T47D (cell line): ENCODE measurements around the gene UQCC3.
A peak's percentile ranks its signal among the peaks of the same experiment; 100 is the strongest.
"Not testable (repeated sequence)": the region's sequence is repeated elsewhere in the genome, so short reads cannot be mapped to it uniquely, and the experiment has no call there.

Source experiments
- DNase-seq, 2 experiments: peaks; one replicate each; pipeline versions ENCODE4 v3.0.0 to v3.0.0-alpha.2; 2011 to 2012; ENCODE audit warnings: low read depth in 1 of 2, low spot score in 1 of 2
- JUND ChIP-seq: IDR thresholded peaks from 2 replicates; pipeline ENCODE4 v1.6.1; 2012; ENCODE audit warnings: low read depth
- in situ Hi-C: cut with HindIII; loops from 2 replicates; pipeline ENCODE4 v1.10.0; 2016; ENCODE audit warnings: low sequenced_read_pairs, low pct_unique_long_range_greater_than_20kb

The UQCC3 gene

DNA sequence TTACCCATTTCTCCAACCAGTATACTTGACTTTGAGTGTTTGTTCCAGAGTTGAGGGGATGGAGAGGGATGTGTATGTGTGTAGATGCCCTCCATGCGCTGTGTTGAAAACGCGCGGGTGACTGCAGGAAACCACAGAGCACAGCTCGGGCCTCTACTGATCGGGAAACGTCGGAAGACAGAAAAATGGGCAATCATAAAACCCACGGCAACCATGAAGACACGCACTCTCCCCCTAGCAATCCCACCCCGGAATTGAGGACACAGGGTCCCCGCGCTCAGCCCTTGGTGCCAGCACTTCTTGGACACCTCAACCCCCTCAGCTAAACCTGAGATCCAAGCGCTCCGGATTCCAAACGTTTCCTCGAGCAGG, 251 bp upstream of the UQCC3 start:
- in situ Hi-C loops = no loop called here
- no peak for TF ChIP-seq JUND
- DNase-seq = no peak

DNA sequence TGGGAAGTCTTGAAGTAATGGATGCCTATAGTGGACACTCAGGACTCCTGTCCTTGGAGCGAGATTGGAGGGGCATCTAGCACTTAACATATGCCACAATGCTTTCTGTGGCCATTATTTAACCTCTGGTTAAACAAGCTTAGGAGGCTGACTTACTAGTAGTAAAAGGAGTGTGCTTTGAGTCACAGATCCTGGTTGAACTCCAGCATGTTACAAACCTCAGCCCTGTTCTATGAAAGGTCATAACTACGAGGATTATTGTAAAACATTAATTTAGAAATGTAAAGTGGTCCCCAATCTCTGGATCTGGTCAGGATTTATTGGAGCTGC, 1.7 kb downstream of the UQCC3 start:
- no peak for DNase-seq
- no peak for TF ChIP-seq JUND
- in situ Hi-C loops = no loop called here

DNA sequence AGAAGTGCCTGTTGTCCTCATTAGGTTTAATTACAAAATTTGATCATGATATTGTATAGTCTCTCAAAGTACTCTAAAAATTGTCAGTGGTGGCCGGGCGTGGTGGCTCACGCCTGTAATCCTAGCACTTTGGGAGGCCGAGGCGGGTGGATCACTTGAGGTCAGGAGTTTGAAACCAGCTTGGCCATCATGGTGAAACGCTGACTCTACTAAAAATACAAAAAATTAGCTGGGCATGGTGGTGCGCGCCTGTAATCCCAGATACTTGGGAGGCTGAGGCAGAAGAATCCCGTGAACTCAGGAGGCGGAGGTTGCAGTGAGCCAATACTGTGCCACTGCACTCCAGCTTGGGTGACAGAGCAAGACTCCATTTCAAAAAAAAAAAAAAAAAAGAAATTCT, 3.9 kb downstream of the UQCC3 start:
- DNase-seq, in situ Hi-C loops: not testable (repeated sequence)

DNA sequence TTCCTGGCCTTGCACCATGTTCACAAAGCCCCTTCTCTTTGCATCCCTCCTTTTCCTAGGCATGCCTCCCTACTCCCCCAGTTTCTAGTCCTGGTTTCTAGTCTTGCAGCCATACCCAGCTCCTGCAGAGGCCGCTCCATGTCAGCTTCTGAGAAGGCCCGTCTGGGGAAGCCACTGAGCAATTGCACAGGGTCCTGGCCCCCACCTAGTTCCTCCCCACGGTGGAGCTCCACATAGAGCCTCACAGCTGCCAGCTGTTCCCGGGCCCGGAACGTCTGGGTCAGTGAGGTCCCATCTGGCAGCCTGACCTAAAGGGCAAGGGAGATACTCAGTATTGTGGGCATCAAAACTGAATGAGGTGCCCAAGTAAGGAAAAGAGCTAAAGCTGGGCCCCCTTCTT, 5.2 kb downstream of the UQCC3 start:
- in situ Hi-C loops = no loop called here
- TF ChIP-seq JUND = no peak

DNA sequence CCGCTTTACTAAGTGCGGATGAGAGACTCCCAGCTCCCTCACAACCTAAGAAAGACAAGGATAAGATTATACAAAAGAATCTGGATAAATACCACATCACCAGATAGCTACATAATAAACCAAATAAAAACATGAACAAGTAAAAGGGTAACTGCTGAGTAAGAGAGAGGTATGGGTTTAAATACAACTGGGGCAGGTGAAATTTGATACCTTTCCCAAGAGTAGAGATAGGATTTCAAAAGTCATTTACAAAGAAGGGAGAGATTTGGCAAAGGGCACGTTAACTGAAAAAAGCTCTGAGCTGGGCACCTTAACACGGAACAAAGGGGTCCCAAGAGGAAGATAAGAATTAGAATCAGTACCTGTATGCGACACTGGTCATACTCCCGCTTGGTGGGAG, 5.7 kb downstream of the UQCC3 start:
- no peak for DNase-seq
- no peak for TF ChIP-seq JUND
- in situ Hi-C loops = no loop called here

More for the DNA sequence above, 5.2 kb downstream of the UQCC3 start:
- DNase-seq = no peak

DNA sequence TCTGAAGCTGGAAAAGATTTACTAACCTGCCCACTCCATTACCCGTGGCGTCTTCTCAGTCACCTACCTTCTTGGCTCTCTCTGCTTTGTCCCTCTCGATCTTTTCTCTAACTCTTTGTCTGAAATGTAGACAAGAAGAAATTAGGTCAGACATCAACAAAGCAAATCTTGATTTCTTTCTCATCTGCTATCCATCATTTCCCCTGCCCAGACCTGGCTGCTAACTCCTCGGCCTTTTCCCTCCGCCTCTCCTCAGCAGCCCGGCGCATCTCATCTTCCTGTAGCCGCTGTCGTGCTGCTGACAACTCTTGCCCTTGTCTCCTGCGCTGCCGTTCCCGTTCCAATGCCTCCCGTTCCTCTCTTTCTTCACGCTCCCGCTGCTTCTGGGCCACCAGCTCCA, 6.2 kb downstream of the UQCC3 start:
- no peak for DNase-seq
- no peak for TF ChIP-seq JUND
- in situ Hi-C loops = no loop called here

DNA sequence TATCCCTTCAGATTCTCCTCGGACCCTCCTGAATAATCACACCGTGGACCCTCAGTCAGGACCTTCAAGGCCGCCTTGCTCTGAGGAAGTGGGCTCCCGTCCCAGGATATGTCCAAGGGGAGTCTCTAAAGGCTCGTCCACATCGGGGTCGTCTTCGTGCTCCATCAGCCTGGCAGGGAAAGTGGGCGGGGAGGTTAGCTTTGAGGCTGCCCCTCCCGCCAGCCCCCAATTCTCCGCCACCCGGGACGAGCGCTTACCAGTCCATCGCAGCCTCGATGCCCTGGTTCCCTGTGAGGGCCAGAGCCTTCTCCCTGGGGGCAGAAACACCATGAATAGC, 6.9 kb downstream of the UQCC3 start:
- DNase-seq = no peak
- in situ Hi-C loops = no loop called here

DNA sequence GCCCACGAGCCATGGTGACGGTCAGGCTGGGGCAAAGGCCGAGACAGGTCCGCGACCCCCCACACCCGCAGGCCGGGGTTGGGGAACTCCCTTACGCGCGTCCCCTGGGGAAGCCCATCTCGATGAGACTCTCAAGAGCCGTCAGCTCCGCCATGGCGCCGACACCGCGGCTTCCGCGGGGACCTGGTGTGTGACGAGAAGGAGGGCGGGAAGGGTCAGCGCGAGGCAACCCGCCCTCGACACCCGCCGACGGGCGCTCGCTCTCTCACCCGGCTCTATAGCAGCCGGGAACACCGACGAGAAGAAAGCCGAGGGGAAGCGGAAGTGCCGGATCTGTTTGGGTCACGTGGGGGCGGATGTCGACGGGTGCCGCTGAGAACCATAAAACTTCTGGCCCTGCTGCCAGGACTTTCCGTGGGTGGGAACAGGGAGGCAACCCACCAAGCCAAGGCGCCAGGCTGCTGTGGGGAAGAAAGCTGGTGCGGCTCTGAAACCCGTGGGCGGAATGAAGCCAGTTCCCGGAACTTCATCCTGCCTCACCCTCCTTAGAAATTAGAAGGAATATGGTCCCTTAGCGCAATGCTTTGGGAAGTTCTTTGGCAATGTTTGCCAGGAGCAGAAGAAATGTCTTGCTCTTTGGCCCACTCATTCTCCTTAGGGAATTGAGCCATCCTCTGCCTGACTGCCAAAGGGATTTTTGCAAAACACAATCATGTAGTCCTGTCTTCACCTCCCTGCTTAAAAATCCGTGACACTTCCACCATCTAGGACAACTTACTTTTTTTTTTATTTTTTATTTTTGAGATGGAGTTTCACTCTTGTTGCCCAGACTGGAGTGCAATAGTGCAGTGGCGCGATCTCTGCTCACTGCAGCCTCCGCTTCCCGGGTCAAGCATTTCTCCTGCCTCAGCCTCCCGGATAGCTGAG, 7.6 kb downstream of the UQCC3 start, which contains the start of gene UBXN1:
TSS of gene UBXN1 (minus strand) at position 304 of the 927 bp plus-strand sequence. CDS start at position 154, 150 bp downstream.
- in situ Hi-C loops = no loop called here
- peak; percentile 89 to 92 for DNase-seq
- no peak for TF ChIP-seq JUND

More for the DNA sequence above, 6.9 kb downstream of the UQCC3 start:
- no peak for TF ChIP-seq JUND

DNA sequence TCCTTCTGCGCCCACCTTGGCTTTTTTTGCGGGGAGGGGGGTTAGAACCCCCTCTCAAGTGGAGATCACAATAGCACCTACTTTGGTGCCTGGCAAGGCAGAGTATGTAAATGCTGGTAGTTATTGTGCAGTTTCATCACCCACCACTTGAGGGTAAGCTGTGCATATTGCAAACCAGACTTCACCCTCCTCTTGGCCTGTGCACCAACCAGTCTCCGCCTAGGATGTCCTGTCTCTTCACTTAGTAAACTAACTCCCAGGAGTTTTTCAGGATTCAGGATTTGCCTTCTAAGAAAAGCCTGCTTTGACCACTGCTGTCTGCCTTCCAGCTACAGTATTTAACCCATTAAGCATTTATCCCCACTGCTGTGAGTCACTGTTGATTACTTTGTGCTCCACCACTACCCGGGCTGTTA, 9.4 kb downstream of the UQCC3 start:
- in situ Hi-C loops = no loop called here
- peak; percentile 91 to 92 for DNase-seq
- TF ChIP-seq JUND = no peak

DNA sequence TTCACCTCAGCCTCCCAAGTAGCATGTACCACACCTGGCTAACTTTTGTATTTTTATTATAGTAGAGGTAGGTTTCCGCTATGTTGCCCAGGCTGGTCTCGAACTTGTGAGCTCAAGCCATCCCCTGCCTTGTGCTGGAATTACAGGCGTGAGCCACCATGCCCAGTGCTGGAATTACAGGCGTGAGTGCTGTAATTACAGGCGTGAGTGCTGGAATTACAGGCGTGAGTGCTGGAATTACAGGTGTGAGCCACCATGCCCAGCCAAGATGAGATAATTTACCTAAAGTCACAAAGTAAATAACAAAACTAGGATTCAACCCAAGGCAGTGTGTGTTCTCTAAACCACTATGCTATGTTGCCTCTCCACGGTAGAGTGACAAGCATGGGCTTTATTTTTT, 11.0 kb downstream of the UQCC3 start:
- DNase-seq = peak; percentile 49 to 69
- in situ Hi-C loops = no loop called here

DNA sequence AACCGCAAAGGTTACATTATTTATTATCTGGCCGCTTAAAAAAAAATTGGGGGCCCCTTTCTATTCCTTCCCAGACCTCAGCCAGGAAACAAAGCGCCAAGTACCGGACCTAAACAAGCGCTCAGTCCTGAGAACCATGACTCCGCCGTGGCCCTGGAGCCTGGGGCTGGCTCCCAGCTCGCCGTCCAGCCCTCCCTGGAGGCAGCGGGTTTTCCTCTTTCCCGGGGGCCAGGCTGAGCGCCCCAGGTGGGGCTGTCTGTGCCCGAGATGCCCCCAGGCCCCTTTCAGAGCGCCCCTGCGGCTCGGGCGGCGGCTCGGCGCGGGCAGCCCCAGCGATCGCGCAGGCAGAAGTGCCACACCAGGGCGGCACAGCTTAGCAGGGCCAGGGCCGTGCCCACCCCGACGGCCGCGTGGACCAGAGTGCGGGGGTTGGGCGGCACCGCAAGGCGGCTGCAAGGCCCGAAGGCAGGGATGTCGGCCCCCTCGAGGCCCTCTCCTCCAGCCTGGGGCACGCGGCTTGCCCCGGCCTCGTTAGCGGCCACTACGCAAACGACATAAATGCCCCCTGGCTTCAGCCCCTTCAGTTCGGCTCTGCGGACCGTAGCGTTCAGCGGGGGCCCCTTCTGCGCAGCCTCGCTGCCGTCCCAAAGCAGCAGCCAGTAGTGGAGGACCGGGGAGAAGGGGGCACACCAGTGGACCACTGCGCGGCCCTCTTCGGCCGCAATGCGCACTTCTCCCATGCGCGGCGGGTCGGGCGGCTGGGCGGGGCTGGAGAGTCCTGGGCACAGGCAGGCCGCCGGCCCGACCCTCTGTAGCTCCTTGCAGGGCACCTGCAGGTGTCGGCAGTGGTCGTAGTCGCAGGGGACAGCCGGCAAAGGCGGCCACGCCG, 16.3 kb downstream of the UQCC3 start:
- in situ Hi-C loops = no loop called here
- no peak for TF ChIP-seq JUND
- no peak for DNase-seq

More for the DNA sequence above, 11.0 kb downstream of the UQCC3 start:
- no peak for TF ChIP-seq JUND

DNA sequence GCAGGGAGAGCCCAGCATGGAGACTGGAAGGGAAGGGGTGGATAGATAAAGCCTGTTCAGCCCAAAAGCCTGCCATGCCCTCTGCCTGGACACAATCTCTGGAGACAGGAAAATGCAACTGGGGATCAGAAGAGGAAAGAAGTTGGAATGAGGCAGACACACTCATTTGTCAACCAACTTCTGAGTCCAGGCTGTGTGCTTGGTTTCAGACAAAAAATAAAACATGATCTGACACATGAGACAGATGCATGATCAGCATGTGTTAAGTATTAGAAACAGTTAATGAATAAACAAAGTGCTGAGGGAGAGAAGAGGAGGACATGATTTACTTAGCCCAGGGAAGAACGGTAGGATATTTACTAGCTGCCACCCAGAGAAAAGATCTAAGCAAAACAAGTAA, 17.0 kb downstream of the UQCC3 start:
- in situ Hi-C loops = no loop called here
- DNase-seq = no peak
- TF ChIP-seq JUND = no peak

DNA sequence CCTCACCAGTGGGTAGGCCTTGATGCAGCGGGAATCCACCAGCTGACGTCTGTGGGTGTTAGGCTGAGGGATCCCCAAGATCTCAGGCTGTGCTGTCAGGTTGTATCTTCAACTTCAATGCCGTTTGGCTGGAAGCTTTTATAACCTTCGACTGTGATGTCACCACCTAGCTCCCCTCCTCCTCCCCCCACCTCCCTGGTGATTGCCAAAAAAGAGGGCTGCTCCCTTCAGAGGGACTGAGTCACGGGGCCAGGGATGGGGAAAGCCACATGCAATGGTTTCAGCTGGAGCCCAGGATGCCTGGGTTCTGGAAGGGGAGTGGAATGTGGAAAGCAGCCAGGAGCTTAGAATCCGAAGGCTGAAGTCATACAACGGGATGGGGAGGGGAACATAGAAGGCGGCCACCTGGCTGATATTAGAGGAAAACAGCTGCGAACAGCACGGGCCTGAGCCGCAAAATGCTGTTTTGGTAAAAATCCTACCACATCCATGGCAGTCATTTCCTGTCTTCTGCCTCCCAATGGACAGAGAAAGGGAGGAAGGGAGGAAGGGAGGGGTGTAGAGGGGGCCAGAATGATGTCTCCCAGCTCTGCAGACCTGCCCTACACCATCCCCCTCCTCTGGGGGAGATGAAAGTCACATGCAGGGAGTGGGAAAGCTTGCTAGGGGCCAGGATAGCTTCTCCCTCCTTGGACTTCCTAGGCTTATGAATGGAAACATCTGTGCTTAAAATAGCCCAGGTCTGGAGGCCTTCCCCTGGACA, 18.1 kb downstream of the UQCC3 start, which contains the start of gene LRRN4CL:
TSS of gene LRRN4CL (minus strand) at position 110 of the 763 bp plus-strand sequence. CDS start 1,022 bp downstream, outside the sequence.
- no peak for DNase-seq
- in situ Hi-C loops = no loop called here

DNA sequence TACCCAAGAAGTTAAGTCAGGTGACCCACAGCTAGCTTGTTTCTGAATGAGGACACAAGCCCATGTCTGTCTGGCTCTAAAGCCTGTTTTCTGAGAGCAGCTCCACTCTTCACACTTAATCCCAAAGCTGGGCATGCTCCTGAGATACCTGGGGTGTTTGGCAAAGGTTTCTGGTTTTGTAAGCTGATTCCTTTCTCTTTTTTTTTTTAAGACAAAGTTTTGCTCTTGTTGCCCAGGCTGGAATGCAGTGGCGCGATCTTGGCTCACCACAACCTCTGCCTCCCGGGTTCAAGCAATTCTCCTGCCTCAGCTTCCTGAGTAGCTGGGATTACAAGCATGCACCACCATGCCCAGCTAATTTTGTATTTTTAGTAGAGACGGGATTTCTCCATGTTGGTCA, 22.2 kb downstream of the UQCC3 start:
- DNase-seq, in situ Hi-C loops: not testable (repeated sequence)

More for the DNA sequence above, 18.1 kb downstream of the UQCC3 start, which contains the start of gene LRRN4CL:
- TF ChIP-seq JUND = no peak
